HepG2 (cell line): ENCODE measurements around the gene BGN. TPM values are rescaled to one million over a fixed set of nuclear protein-coding genes. Genes with fewer than 3 reads are reported as not detected.

Source experiments
- ATF7 ChIP-seq, 2 experiments: fragments of 450-650 bp in 1 of 2; sonication (generic) in 1 of 2; formaldehyde crosslinking in 1 of 2; IDR thresholded peaks; 2 replicates each; pipeline versions ENCODE4 v1.4.0 to v1.6.1; 2016 to 2020; ENCODE audit warnings: antibody characterized with exemption in 1 of 2, mild to moderate bottlenecking in 1 of 2, missing genetic modification reagents in 1 of 2
- BCL3 ChIP-seq: sonication (generic); formaldehyde crosslinking; IDR thresholded peaks from 2 replicates; pipeline ENCODE4 v1.5.1; 2020; ENCODE audit warnings: mild to moderate bottlenecking, missing genetic modification reagents, moderate library complexity
- CEBPG ChIP-seq: IDR thresholded peaks from 2 replicates; pipeline ENCODE4 v1.6.1; 2016
- ELF1 ChIP-seq: sonication (generic); formaldehyde crosslinking; IDR thresholded peaks from 2 replicates; pipeline ENCODE4 v1.4.0; 2020; ENCODE audit warnings: missing genetic modification reagents
- ETS1 ChIP-seq: sonication (generic); formaldehyde crosslinking; IDR thresholded peaks from 2 replicates; pipeline ENCODE4 v1.4.0; 2020; ENCODE audit warnings: missing genetic modification reagents
- MIXL1 ChIP-seq: IDR thresholded peaks from 2 replicates; pipeline ENCODE4 v1.6.1; 2016
- ZNF124 ChIP-seq: sonication (generic); formaldehyde crosslinking; IDR thresholded peaks from 2 replicates; pipeline ENCODE4 v1.4.0; 2020; ENCODE audit warnings: missing genetic modification reagents
- ZNF510 ChIP-seq: sonication (generic); formaldehyde crosslinking; IDR thresholded peaks from 2 replicates; pipeline ENCODE4 v1.4.0; 2020; ENCODE audit warnings: low read depth, mild to moderate bottlenecking, missing genetic modification reagents
- ZNF609 ChIP-seq: sonication (generic); formaldehyde crosslinking; IDR thresholded peaks from 2 replicates; pipeline ENCODE4 v1.4.0; 2020; ENCODE audit warnings: mild to moderate bottlenecking, missing genetic modification reagents, borderline replicate concordance
- polyA plus RNA-seq, 8 experiments: library from polyadenylated mRNA; depleted of rRNA in 3 of 8; stranded (reverse) in 7 of 8; unstranded in 1 of 8; fragments of >200 nt; fragmentation: Illumina TruSeq in 4 of 8; extraction: Trizol in 4 of 8; gene quantifications; 2 replicates each; pipeline versions ENCODE4 v1.2.1 to v1.2.3, GENCODE V29; 2011 to 2016; ENCODE audit warnings: low read depth in 4 of 8, missing spikeins in 1 of 8, mixed read lengths in 1 of 8; ENCODE audit not compliant: insufficient read depth in 1 of 8
- total RNA-seq, 5 experiments: library from RNA; depleted of rRNA; stranded (reverse); fragments of >200 nt; fragmentation: Illumina TruSeq; extraction: Trizol; gene quantifications; 2 replicates each; pipeline ENCODE4 v1.2.3, GENCODE V29; 2016; ENCODE audit warnings: low read depth in 1 of 5
- TF ChIP-seq, protein P1 (sequence below): sonication (generic); formaldehyde crosslinking; IDR thresholded peaks from 2 replicates; pipeline ENCODE4 v1.4.0; 2020; ENCODE audit warnings: mild to moderate bottlenecking, missing genetic modification reagents, borderline replicate concordance
- TF ChIP-seq, protein P2 (sequence below): sonication (generic); formaldehyde crosslinking; IDR thresholded peaks from 2 replicates; pipeline ENCODE4 v1.4.0; 2020; ENCODE audit warnings: low read depth, missing genetic modification reagents

Gene BGN
- total and polyA plus RNA-seq, 2 of the 13 experiments (the other 11 are each of a cell fraction or from before 2014, with no cell fraction given), result 0.18 to 0.63 TPM

DNA sequence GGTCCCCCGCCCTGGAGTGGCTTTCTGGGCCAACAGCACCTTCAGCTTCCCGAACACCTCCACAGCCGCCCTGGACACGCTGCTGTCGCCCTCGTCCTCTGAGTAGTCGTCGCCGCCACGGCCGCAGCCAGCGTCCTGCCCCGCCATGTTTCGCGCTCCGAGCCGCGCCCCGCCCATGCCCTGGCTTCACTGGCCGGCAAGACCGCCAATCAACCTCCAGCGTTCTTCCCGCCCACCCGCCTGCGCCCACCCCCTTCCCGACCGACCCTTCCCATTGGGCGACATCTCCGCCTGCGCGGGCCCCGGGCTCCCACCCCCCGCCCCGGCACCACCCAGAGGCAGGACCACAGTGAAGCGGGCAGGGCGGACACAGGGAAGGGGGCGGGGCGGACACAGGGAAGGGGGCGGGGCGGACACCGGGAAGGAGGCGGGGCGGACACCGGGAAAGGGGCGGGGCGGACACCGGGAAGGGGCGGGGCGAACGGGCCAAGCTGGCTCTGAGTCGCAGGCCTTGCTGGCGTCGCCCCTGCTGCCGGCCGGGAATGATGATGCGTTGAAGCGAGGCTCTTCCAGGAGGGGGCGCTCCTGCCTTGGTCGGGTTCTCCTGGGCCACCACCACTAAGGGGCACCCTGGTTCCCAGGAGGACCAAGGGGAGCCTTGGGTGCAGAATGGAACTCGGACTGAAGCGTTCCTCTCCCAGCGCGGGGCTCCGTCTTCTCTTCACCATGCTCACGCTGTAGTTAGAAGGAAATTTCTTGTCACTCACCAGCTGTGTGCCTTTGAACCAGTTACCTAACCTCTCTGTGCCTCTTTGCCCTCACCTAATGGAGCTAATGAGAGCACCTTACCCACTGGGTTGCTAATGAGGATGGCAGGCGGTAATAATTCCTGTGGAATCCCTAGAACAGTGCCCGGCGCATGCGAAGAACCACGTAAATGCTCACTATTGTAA is 24.1 kb upstream of the BGN start, which contains the start of gene HAUS7 (continued):
- TF ChIP-seq ZNF609 (CRISPR knock-in tag), result no peak
- no peak for TF ChIP-seq ETS1 (CRISPR knock-in tag)
- TF ChIP-seq ELF1 (CRISPR knock-in tag), result no peak
- TF ChIP-seq ZNF510 (CRISPR knock-in tag), result no peak
- no peak for TF ChIP-seq MIXL1
- TF ChIP-seq, protein P1, sequence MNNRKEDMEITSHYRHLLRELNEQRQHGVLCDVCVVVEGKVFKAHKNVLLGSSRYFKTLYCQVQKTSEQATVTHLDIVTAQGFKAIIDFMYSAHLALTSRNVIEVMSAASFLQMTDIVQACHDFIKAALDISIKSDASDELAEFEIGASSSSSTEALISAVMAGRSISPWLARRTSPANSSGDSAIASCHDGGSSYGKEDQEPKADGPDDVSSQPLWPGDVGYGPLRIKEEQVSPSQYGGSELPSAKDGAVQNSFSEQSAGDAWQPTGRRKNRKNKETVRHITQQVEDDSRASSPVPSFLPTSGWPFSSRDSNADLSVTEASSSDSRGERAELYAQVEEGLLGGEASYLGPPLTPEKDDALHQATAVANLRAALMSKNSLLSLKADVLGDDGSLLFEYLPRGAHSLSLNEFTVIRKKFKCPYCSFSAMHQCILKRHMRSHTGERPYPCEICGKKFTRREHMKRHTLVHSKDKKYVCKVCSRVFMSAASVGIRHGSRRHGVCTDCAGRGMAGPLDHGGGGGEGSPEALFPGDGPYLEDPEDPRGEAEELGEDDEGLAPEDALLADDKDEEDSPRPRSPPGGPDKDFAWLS (CRISPR knock-in tag), result no peak
- TF ChIP-seq, protein P2, sequence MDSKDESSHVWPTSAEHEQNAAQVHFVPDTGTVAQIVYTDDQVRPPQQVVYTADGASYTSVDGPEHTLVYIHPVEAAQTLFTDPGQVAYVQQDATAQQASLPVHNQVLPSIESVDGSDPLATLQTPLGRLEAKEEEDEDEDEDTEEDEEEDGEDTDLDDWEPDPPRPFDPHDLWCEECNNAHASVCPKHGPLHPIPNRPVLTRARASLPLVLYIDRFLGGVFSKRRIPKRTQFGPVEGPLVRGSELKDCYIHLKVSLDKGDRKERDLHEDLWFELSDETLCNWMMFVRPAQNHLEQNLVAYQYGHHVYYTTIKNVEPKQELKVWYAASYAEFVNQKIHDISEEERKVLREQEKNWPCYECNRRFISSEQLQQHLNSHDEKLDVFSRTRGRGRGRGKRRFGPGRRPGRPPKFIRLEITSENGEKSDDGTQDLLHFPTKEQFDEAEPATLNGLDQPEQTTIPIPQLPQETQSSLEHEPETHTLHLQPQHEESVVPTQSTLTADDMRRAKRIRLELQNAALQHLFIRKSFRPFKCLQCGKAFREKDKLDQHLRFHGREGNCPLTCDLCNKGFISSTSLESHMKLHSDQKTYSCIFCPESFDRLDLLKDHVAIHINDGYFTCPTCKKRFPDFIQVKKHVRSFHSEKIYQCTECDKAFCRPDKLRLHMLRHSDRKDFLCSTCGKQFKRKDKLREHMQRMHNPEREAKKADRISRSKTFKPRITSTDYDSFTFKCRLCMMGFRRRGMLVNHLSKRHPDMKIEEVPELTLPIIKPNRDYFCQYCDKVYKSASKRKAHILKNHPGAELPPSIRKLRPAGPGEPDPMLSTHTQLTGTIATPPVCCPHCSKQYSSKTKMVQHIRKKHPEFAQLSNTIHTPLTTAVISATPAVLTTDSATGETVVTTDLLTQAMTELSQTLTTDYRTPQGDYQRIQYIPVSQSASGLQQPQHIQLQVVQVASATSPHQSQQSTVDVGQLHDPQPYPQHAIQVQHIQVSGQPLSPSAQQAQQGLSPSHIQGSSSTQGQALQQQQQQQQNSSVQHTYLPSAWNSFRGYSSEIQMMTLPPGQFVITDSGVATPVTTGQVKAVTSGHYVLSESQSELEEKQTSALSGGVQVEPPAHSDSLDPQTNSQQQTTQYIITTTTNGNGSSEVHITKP (CRISPR knock-in tag), result no peak
- TF ChIP-seq ZNF124 (CRISPR knock-in tag), result no peak
- no peak for TF ChIP-seq BCL3 (CRISPR knock-in tag)
- no peak for TF ChIP-seq ATF7 (IDR thresholded peaks at IDR 0.05)
- no peak for TF ChIP-seq ATF7 (CRISPR knock-in tag; IDR thresholded peaks at IDR 0.05)
- TF ChIP-seq CEBPG (CRISPR knock-in tag), result no peak
